Neural cell (in vitro differentiated cells): ENCODE data around the gene EHBP1.

ENCODE experiments used
- CTCF ChIP-seq: fragments of 450-650 bp; IDR thresholded peaks from 2 replicates; pipeline ENCODE4 v1.5.1; 2014; ENCODE audit warnings: antibody characterized with exemption, mild to moderate bottlenecking, moderate library complexity; ENCODE audit not compliant: poor library complexity, severe bottlenecking
- EP300 ChIP-seq: fragments of 450-650 bp; conservative IDR thresholded peaks from 2 replicates; pipeline ENCODE4 v1.6.1; 2014; ENCODE audit warnings: antibody characterized with exemption, mild to moderate bottlenecking, moderate library complexity; ENCODE audit not compliant: poor library complexity, severe bottlenecking
- EZH2 ChIP-seq: fragments of 200-600, 300-800 bp; shearing (Covaris generic), sonication (generic); IDR thresholded peaks from 2 replicates; pipeline ENCODE4 v1.6.1; 2014; ENCODE audit warnings: antibody characterized with exemption, low read length, borderline replicate concordance, mild to moderate bottlenecking; ENCODE audit not compliant: insufficient read depth, poor library complexity, severe bottlenecking
- MXI1 ChIP-seq: fragments of 450-650 bp; conservative IDR thresholded peaks from 2 replicates; pipeline ENCODE4 v1.6.1; 2014; ENCODE audit warnings: antibody characterized with exemption, mild to moderate bottlenecking; ENCODE audit not compliant: poor library complexity, severe bottlenecking
- SMC3 ChIP-seq: fragments of 450-650 bp; conservative IDR thresholded peaks from 2 replicates; pipeline ENCODE4 v1.6.1; 2014; ENCODE audit warnings: antibody characterized with exemption, mild to moderate bottlenecking, moderate library complexity; ENCODE audit not compliant: poor library complexity

GRCh38 chr2:62844311-62845090 lies 139.0 kb downstream of the EHBP1 start:
- TF ChIP-seq CTCF (no peak), EZH2 (no peak), MXI1 (no peak), EP300 (no peak), SMC3 (no peak)
